ENCODE results near the gene RBM8A.

The RBM8A gene

DNA sequence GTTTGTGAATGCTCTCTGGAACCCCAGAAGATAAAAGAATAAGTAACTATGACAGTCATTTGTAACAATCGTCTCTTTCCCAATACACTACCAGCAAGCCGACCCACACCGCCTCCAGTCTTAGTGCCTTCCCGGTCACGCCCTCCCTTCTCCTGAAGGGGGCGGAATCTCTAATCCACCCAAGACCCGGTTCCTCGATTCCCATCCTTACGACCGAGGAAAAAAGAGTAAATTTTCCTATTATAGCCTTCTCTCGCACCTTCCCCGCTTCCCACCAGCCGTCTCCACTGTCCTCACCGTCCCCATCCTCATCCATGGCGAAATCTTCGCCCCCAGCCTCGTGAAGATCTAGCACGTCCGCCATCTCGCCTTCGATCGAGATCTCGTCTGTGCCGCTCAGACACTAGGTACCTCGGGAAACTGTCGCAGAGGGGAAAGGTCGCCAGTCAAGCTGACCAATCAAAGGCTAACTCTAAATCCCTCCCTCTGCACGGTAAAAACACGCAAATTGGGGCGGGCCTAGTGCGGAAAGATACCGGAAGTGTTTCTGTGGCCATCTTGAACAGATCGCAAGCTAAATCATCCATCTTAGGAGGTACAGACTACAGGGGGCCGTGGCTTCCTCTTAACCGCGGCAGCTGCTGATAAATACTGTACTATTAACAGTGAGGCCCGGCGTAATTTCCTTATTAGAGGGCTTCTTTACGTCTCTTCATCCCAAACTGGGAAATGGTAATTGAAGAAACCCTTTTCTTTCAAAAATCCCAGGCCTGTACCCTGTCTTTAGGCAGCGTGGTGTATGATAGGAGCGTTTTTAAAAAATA lies at the start of gene RBM8A:
RBM8A (minus strand) TSS at position 422 of the 824 bp plus-strand sequence; CDS start at position 364, 58 bp downstream.
- H3K4me1 Mint-ChIP-seq, result peaks cover 18% of the 10 kb centered on the region
- no peaks in the 10 kb centered on the region for H3K9me3 Mint-ChIP-seq
- peak; percentile 84 to 96 for DNase-seq (ENCODE audit: low spot score in 2 of 2)
- ATAC-seq (replicated peaks; ENCODE audit: extremely low read depth, poor library complexity, severe bottlenecking), result peak; percentile 95
- H3K27me3 Mint-ChIP-seq, result no peaks in the 10 kb centered on the region
- H3K4me3 Mint-ChIP-seq, result no peak within 1 kb of the TSS
- peaks cover 25% of the 10 kb centered on the region for H3K36me3 Mint-ChIP-seq (ENCODE audit: insufficient read depth)
- no peak within 1 kb of the TSS for H3K27ac Mint-ChIP-seq (ENCODE audit: low read depth)

DNA sequence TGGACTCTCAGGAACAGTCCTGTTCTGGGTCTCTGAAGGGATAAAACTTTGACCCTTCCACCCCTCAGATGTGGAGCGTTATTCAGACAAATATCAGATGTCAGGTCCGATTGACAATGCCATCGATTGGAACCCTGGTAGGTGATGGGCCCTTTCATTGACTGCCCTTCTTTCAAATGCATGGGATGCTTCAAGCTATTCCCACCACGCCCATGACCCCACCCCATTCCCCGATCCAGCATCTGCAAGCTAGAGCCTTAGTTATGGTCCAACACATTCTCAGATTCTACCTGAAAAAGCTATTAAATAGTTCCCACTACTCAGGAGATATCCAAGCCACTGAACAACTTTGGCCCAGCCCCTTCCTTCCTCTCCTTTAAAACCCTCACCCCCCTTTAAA lies 49.7 kb upstream of the RBM8A start:
- ATAC-seq (replicated peaks; ENCODE audit: extremely low read depth, poor library complexity, severe bottlenecking), result no peak
- Mint-ChIP-seq H3K27ac (ENCODE audit: low read depth) (no peak overlapping the region), H3K36me3 (ENCODE audit: insufficient read depth) (peaks cover 8% of the 10 kb centered on the region), H3K9me3 (no peaks in the 10 kb centered on the region), H3K27me3 (no peaks in the 10 kb centered on the region), H3K4me1 (peaks cover 20% of the 10 kb centered on the region), H3K4me3 (no peak overlapping the region)
- no peak for DNase-seq (ENCODE audit: low spot score in 2 of 2)

GRCh38 chr1:145975216-145975615 lies 47.9 kb upstream of the RBM8A start:
- H3K36me3 Mint-ChIP-seq (ENCODE audit: insufficient read depth), result peaks cover 8% of the 10 kb centered on the region
- H3K9me3 Mint-ChIP-seq, result no peaks in the 10 kb centered on the region
- H3K27me3 Mint-ChIP-seq, result no peaks in the 10 kb centered on the region
- DNase-seq (ENCODE audit: low spot score in 2 of 2) (no peak), ATAC-seq (replicated peaks; ENCODE audit: extremely low read depth, poor library complexity, severe bottlenecking) (no peak)
- no peak overlapping the region for H3K27ac Mint-ChIP-seq (ENCODE audit: low read depth)
- no peak overlapping the region for H3K4me3 Mint-ChIP-seq
- peaks cover 13% of the 10 kb centered on the region for H3K4me1 Mint-ChIP-seq

- Mint-ChIP-seq H3K4me1 (peaks cover 13% of the 10 kb centered on the region), H3K27ac (ENCODE audit: low read depth) (no peak overlapping the region)
Measured at GRCh38 chr1:145974721-145975120, 47.4 kb upstream of the RBM8A start.

DNA sequence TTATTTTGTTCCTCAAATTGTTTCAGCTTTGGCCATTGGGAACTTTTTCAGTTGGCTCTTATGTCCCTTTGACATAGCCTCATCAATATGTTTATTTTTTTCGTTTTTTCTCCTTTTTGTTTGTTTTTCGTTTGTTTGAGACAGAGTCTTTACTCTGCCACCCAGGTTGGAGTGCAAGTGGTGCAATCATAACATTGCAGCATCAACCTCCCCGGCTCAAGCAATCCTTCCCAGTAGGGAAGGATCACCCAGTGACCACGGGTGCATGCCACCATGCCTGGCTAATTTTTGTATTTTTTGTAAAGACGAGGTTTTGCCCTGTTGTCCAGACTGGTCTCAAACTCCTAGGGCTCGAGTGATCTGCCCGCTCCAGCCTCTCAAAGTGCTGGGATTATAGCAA lies 45.3 kb upstream of the RBM8A start:
- ATAC-seq (replicated peaks; ENCODE audit: extremely low read depth, poor library complexity, severe bottlenecking) (no peak), DNase-seq (ENCODE audit: low spot score in 2 of 2) (no peak)
- H3K9me3 Mint-ChIP-seq, result no peaks in the 10 kb centered on the region
- no peaks in the 10 kb centered on the region for H3K27me3 Mint-ChIP-seq
- H3K27ac Mint-ChIP-seq (ENCODE audit: low read depth), result no peak overlapping the region
- H3K4me3 Mint-ChIP-seq, result no peak overlapping the region
- H3K4me1 Mint-ChIP-seq, result peaks cover 13% of the 10 kb centered on the region
- H3K36me3 Mint-ChIP-seq (ENCODE audit: insufficient read depth), result peaks cover 7% of the 10 kb centered on the region

More at GRCh38 chr1:145974721-145975120, 47.4 kb upstream of the RBM8A start:
- no peak for DNase-seq (ENCODE audit: low spot score in 2 of 2)
- no peaks in the 10 kb centered on the region for H3K9me3 Mint-ChIP-seq
- H3K27me3 Mint-ChIP-seq, result no peaks in the 10 kb centered on the region
- H3K36me3 Mint-ChIP-seq (ENCODE audit: insufficient read depth), result peaks cover 8% of the 10 kb centered on the region
- ATAC-seq (replicated peaks; ENCODE audit: extremely low read depth, poor library complexity, severe bottlenecking), result no peak
- no peak overlapping the region for H3K4me3 Mint-ChIP-seq

DNA sequence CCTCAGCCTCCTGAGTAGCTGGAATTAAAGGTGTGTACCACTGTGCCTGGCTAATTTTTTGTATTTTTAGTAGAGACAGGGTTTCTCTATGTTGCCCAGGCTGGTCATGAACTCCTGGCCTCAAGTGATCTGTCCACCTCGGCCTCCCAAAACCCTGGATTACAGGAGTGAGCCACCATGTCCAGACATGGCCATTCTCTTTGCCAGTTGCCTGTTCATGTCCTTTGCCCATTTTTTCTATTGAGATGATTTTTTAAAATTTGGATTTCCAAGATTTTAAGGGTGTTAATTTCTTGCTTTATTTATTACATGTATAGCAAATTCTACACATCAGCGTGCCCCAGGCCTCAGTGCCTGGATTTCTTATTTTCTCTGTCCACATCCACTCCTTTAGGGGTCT lies 40.0 kb upstream of the RBM8A start:
- Mint-ChIP-seq H3K4me3 (no peak overlapping the region), H3K9me3 (no peaks in the 10 kb centered on the region), H3K36me3 (ENCODE audit: insufficient read depth) (peaks cover 7% of the 10 kb centered on the region), H3K27me3 (no peaks in the 10 kb centered on the region), H3K27ac (ENCODE audit: low read depth) (no peak overlapping the region), H3K4me1 (peaks cover 28% of the 10 kb centered on the region)
- ATAC-seq (replicated peaks; ENCODE audit: extremely low read depth, poor library complexity, severe bottlenecking) (no peak), DNase-seq (ENCODE audit: low spot score in 2 of 2) (no peak)

GRCh38 chr1:145965119-145965744 lies 37.9 kb upstream of the RBM8A start:
- peak overlapping the region; percentile 89 for H3K4me3 Mint-ChIP-seq
- H3K9me3 Mint-ChIP-seq, result no peaks in the 10 kb centered on the region
- ATAC-seq (replicated peaks; ENCODE audit: extremely low read depth, poor library complexity, severe bottlenecking), result no peak
- H3K36me3 Mint-ChIP-seq (ENCODE audit: insufficient read depth), result peaks cover 7% of the 10 kb centered on the region
- H3K27me3 Mint-ChIP-seq, result no peaks in the 10 kb centered on the region
- H3K27ac Mint-ChIP-seq (ENCODE audit: low read depth), result peak overlapping the region; percentile 90
- peaks cover 43% of the 10 kb centered on the region for H3K4me1 Mint-ChIP-seq
- no peak for DNase-seq (ENCODE audit: low spot score in 2 of 2)

DNA sequence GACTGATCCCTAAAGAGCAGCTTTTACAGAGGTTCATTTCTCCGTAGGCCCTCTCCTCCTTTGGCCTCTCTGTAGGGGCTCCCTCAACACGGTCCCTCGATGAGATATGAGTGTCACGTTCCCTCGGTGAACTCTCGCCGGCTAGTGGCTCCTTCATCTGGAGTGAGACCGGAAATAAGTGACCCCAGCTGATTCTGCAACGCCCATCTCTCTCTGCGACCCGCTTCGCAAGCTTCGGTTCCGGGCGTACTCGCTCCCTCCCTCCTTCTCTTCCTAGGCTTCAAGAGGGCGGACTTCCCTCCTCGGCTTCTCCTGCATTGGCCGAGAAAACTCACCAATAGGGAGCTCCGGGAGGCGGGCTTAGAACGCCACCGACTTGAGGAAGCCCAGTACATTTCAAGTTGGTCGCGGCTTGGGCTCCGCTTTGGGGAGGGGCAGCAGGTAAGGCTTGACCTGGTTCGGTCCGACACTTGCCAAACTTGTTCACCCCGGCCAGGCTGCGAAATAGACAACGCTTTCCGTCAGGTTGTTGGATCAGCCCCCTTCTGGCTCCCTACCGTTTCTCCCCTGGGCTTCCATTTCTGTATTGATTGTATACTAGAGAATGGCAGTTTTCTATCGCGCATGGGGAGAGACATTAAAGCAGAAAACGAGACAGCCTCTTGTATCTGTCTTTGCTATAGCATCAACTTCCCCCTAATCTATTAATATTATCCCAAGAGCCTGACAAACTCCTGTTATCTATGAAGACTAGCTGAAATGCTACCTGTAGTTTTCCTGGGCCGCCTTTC lies 37.2 kb upstream of the RBM8A start, which contains the start of the genes ANKRD34A and POLR3GL:
ANKRD34A (minus strand) TSS at position 248 of the 791 bp plus-strand sequence. CDS start 2,816 bp downstream, outside the sequence.
POLR3GL (plus strand) TSS at position 363 of the 791 bp plus-strand sequence. CDS start 10,176 bp downstream, outside the sequence.
- peak within 1 kb of the TSS; percentile 89 for H3K4me3 Mint-ChIP-seq
- H3K27ac Mint-ChIP-seq (ENCODE audit: low read depth), result peak within 1 kb of the TSS; percentile 90
- peaks cover 7% of the 10 kb centered on the region for H3K36me3 Mint-ChIP-seq (ENCODE audit: insufficient read depth)
- no peaks in the 10 kb centered on the region for H3K27me3 Mint-ChIP-seq
- H3K4me1 Mint-ChIP-seq, result peaks cover 46% of the 10 kb centered on the region
- H3K9me3 Mint-ChIP-seq, result no peaks in the 10 kb centered on the region
- peak; percentile 89 for ATAC-seq (replicated peaks; ENCODE audit: extremely low read depth, poor library complexity, severe bottlenecking)
- DNase-seq (ENCODE audit: low spot score in 2 of 2), result peak; percentile 74 to 83

DNA sequence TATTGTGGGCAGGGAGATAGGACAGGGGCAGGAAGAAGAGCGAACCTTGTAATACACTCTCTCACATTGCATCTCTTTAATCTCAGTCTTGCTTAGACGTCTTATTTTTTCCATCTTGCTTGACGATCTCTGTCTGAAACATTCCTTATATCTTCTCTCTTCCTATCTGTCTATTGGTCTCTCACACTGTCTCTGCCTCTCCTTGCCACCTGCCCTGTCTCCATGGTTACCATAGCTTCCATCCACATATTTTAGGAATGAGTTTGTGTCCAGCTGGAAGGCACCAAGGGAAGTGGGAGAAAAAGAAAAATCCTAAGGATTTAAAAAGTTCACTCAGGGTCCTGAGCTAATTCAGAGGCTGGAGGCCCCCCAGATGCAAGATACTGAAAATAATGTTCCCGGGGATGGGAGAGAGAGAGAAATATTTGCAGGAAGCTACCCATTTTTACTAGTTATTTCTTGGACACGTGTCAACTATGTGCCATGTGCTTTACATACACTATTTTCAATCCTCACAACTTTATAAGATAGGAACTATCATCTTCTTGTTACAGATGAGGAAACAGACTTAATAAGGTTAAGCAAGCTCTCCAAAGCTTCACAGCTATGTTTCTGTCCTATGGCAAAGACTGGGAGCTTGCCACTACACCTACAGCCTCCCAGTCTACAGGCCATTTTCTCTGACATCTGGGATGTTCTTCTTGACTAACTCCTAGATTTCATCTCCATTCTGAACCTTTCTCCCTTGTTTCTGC lies 36.2 kb upstream of the RBM8A start:
- Mint-ChIP-seq H3K4me3 (peak overlapping the region; percentile 89), H3K36me3 (ENCODE audit: insufficient read depth) (peaks cover 5% of the 10 kb centered on the region), H3K4me1 (peaks cover 57% of the 10 kb centered on the region), H3K27ac (ENCODE audit: low read depth) (peak overlapping the region; percentile 90), H3K27me3 (no peaks in the 10 kb centered on the region), H3K9me3 (no peaks in the 10 kb centered on the region)
- ATAC-seq (replicated peaks; ENCODE audit: extremely low read depth, poor library complexity, severe bottlenecking) (no peak), DNase-seq (ENCODE audit: low spot score in 2 of 2) (no peak)

- DNase-seq (ENCODE audit: low spot score in 2 of 2), result no peak
- Mint-ChIP-seq H3K9me3 (no peaks in the 10 kb centered on the region), H3K27me3 (no peaks in the 10 kb centered on the region), H3K4me3 (peak overlapping the region; percentile 89), H3K27ac (ENCODE audit: low read depth) (peak overlapping the region; percentile 82), H3K4me1 (peaks cover 63% of the 10 kb centered on the region), H3K36me3 (ENCODE audit: insufficient read depth) (peaks cover 5% of the 10 kb centered on the region)
- no peak for ATAC-seq (replicated peaks; ENCODE audit: extremely low read depth, poor library complexity, severe bottlenecking)
Measured at GRCh38 chr1:145962157-145963102, 35.1 kb upstream of the RBM8A start.

Measured in central memory CD8-positive, alpha-beta T cell (primary cell).